Progenitor cell of endocrine pancreas (in vitro differentiated cells): ENCODE data around the gene PRMT3. TPM values are rescaled to one million over a fixed set of nuclear protein-coding genes. Genes with fewer than 3 reads are reported as not detected.

Experiments used
- DNase-seq: peaks from one replicate; pipeline ENCODE4 v3.0.0; 2021; ENCODE audit warnings: low spot score; ENCODE audit not compliant: unreplicated experiment
- H3K27ac Mint-ChIP-seq: 2 replicates; pipeline ENCODE4 v1.8.0; 2021; ENCODE audit warnings: mild to moderate bottlenecking, moderate library complexity, mixed read lengths
- H3K27me3 Mint-ChIP-seq: 2 replicates; pipeline ENCODE4 v1.8.0; 2021; ENCODE audit warnings: mixed read lengths
- H3K36me3 Mint-ChIP-seq: 2 replicates; pipeline ENCODE4 v1.8.0; 2022; ENCODE audit warnings: mixed read lengths; ENCODE audit not compliant: insufficient read depth
- H3K4me1 Mint-ChIP-seq: 2 replicates; pipeline ENCODE4 v1.8.0; 2021; ENCODE audit warnings: low read depth, mixed read lengths
- H3K4me3 Mint-ChIP-seq: 2 replicates; pipeline ENCODE4 v1.8.0; 2021; ENCODE audit warnings: low read depth, mild to moderate bottlenecking, moderate library complexity, mixed read lengths
- H3K9me3 Mint-ChIP-seq: 2 replicates; pipeline ENCODE4 v1.8.0; 2021; ENCODE audit warnings: low read depth, mixed read lengths
- CTCF ChIP-seq: fragments of 200-600 bp; sonication (generic); IDR thresholded peaks from one replicate; pipeline ENCODE4 v1.5.0; 2021; ENCODE audit warnings: antibody characterized with exemption, mild to moderate bottlenecking; ENCODE audit not compliant: unreplicated experiment
- total RNA-seq: library from RNA; stranded (reverse); gene quantifications from 2 replicates; pipeline ENCODE4 v1.2.1, GENCODE V29; 2021

PRMT3 gene
- total RNA-seq, 1 donor from 2014 or later: 12.2 TPM

DNA sequence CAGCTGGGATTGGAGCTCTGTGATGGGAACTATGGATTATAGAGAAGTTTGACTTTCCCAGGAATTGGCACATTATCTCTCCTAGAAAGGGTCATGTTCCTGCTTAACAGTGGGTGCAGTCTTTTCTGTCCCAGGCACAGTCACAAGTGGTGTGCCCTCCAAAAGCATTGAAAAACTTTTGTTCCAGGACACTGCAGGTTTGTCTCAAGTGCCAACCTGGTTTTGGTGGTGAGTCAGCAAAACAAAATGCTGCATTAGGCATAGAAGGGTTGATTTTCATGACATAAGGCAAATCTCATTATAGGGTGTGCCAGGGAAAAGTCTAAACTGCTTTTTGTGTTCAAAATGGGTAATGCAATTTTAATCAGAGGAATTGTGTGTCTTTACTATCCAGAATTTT, 19.1 kb upstream of the PRMT3 start:
- H3K4me3 Mint-ChIP-seq: no peak overlapping the region
- peaks cover 17% of the 10 kb centered on the region for H3K4me1 Mint-ChIP-seq
- TF ChIP-seq CTCF: no peak
- no peaks in the 10 kb centered on the region for H3K9me3 Mint-ChIP-seq
- no peak for DNase-seq
- no peaks in the 10 kb centered on the region for H3K36me3 Mint-ChIP-seq
- no peak overlapping the region for H3K27ac Mint-ChIP-seq
- peaks cover 4% of the 10 kb centered on the region for H3K27me3 Mint-ChIP-seq

DNA sequence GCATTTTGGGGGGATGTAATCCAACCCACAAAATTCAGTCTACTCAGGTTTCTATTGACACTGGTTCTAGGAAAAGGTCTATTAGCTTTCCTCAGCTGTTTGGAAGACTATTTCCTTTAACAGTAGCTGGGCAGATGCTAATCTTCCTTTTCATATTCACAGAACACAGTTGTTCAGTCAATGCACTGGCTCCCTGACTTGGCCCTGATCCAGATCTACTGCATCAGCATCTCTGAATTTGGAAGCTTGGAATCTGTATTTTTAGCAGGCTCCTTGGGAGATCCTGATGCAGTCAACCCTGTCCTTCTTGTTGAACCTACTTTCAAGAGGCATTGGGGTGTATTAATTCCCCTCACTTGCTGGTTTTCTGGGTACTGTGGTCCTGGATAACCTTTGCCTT, 17.7 kb upstream of the PRMT3 start:
- TF ChIP-seq CTCF: no peak
- Mint-ChIP-seq H3K4me1 (peaks cover 23% of the 10 kb centered on the region), H3K27me3 (no peaks in the 10 kb centered on the region), H3K27ac (no peak overlapping the region), H3K4me3 (no peak overlapping the region), H3K36me3 (no peaks in the 10 kb centered on the region), H3K9me3 (no peaks in the 10 kb centered on the region)
- no peak for DNase-seq

DNA sequence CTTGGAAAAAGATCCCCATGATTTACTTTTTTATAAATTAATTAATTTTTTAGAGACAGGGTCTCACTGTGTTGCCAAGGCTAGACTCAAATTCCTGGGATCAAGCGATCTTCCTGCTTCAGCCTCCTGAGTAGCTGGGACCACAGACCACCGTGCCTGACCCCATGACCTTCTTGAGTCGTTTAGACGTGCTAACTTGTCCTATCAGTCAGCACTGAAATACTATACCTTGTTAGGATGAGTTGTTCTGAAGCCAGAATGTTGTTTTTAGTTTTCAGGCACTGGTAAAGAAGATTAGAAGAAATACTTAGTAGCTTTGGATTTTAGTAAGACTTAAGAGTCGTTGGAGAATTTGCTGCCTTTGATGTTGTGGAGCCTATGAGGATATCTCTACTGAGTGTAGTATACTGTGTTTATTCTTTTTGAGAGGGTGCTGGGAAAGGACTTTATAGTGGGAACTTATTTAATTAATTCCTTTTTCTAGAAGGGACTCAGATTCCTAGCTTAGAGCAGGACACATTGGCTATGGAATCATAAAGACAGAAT, 15.4 kb upstream of the PRMT3 start:
- H3K4me1 Mint-ChIP-seq: peaks cover 18% of the 10 kb centered on the region
- no peaks in the 10 kb centered on the region for H3K9me3 Mint-ChIP-seq
- H3K27ac Mint-ChIP-seq: no peak overlapping the region
- DNase-seq: no peak
- no peaks in the 10 kb centered on the region for H3K27me3 Mint-ChIP-seq
- no peak for TF ChIP-seq CTCF
- H3K36me3 Mint-ChIP-seq: no peaks in the 10 kb centered on the region
- no peak overlapping the region for H3K4me3 Mint-ChIP-seq

GRCh38 chr11:20373147-20373546, 14.4 kb upstream of the PRMT3 start:
- no peak overlapping the region for H3K27ac Mint-ChIP-seq
- no peaks in the 10 kb centered on the region for H3K27me3 Mint-ChIP-seq
- H3K9me3 Mint-ChIP-seq: no peaks in the 10 kb centered on the region
- TF ChIP-seq CTCF: no peak
- H3K4me3 Mint-ChIP-seq: no peak overlapping the region
- peaks cover 15% of the 10 kb centered on the region for H3K4me1 Mint-ChIP-seq
- no peaks in the 10 kb centered on the region for H3K36me3 Mint-ChIP-seq
- no peak for DNase-seq

GRCh38 chr11:20373568-20374209, 13.8 kb upstream of the PRMT3 start:
- Mint-ChIP-seq H3K9me3 (no peaks in the 10 kb centered on the region), H3K4me1 (peaks cover 12% of the 10 kb centered on the region), H3K27ac (no peak overlapping the region), H3K4me3 (no peak overlapping the region), H3K36me3 (no peaks in the 10 kb centered on the region), H3K27me3 (no peaks in the 10 kb centered on the region)
- no peak for DNase-seq
- TF ChIP-seq CTCF: no peak
